COLO668 (cell line): ENCODE results near the gene DIDO1.

Experiments
- DNase-seq: peaks from one replicate; lab custom pipeline; 2025; ENCODE audit not compliant: unreplicated experiment; lab: John Stamatoyannopoulos, UW

Gene DIDO1

DNA sequence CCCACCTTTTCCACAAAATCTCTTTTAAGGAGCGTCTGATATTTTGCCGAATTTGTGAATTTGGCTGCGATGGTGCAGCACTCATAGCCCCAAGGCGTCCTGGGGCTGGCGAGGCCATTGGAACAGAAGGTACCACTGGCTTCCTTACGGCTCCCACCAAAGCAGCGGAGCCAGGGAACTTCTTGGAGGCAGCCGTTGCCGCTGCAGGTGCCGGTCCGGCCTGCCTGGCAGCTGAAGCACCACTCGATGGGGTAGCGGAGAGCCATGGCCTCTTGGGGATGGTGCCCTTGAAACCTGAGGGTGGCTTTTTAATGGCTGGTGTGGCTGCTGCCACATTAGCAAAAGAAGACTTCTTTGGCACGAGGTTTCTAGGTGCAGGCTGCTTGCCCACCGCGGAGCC is 29.8 kb downstream of the DIDO1 start:
- DNase-seq: no peak

DNA sequence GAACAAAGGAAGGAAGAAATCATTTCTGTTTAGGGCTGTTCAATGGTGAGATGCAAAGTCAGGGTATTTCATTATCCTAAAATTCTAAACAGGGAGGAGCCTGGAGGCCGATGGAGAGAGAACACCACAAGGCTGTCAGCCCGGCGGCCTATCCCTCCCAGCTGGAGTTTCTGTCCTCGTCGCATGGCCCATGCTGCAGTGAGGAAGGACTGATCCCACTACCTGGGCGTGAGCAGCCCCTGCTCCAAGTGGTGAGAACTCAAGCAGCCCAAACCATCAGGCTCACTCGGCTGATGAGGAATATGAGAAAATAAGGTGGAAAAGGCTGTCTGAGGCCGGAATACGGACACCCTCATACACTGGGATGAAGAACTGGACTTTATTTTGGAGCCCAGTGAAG is 30.8 kb downstream of the DIDO1 start:
- no peak for DNase-seq

DNA sequence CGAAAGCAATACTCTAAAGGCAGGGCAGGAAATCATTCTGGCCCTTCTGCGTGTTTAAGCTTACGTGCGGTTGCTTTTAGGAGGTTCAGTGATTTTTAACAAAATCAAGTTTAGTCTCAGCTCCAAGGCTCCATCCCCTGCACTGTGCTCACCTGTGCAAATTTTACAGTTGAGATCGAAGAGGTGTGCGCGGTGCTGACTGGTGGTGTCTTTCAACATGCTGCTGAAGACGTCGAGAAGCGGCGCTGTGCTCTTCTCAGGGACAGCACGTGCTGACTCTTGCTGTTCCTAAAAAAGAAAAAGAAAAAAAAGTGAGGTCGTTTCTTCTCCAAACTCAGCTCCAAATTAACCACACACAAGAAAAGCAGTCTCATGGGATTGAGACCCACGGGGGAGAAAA is 32.0 kb downstream of the DIDO1 start:
- no peak for DNase-seq

DNA sequence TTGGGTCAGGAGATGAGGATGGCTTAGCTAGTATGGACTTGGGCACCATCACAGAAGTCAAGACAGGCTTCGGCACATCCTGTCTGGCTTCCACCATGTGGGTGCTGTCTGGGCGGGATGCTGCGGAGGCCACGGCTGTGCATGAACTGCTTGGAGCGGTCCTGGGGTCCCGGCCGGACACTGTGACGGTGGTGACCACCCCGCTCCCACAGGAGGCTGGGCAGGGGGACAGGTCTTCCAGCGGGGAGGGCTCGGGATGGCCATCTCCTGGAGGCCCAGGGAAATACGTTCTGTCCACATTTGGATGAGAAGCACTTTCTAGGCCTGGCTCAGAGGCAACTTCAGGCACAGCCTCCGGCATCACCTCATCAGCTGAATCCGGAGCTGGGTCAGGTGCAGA is 32.6 kb downstream of the DIDO1 start:
- no peak for DNase-seq

DNA sequence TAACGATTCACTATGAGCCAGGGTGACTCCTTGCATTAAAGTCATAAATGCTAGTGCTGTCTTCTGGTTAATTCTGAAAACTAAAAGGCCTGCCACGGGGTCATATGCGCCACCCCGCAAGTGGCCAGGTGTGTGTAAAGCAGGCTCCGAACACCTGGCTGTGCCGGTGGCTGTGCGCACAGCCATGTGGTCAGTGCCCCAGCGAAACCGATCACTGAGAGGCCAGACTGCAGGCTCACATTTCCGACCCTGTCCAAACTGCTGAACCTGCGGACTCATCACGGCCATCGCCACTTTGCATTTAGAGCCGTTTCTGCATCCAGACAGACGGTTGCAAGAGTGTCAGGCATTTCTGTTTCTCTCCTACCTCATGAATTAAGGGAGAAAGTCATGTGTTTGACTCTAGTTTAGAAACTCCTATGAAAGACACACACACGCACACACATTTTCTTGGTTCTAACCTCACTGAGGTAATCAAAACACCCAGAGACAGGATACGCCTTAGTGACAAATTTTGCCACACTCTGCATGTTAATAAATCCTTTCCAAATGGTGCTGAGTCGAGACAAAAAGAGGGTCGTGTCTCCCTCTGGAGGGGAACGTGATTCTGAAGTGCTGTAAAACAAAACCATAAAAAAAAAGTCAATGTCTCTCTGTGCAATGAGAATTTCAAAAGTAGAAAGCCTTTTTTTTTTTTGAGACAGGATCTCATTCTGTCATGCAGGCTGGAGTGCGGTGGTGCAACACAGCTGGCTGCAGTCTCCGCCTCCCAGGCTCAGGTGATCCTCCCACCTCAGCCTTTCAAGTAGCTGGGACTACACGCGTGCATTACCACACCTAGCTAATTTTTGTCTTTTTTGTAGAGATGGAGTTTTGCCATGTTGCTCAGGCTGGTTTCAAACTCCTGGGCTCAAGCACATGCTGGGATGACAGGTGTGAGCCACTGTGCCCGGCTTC is 33.7 kb downstream of the DIDO1 start:
- DNase-seq: no peak

DNA sequence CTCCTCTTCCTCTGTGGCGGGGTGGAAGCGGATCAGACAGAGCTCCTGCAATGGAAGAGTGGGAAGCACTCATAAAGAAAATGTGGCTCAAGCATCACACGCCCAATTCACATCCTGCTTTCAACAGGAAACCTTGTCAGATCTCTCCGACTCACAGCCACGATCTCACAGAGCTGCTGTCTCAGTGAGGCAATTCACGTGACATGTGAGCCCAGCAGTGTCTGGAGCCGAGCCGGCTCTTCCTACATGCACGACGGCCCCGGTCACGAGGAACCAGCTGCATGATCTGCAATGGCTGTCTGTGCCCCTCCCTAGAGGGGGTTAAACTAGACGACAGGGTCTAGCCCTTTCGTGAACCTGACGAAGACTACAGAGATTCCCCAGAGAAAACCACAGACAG is 35.2 kb downstream of the DIDO1 start:
- no peak for DNase-seq

DNA sequence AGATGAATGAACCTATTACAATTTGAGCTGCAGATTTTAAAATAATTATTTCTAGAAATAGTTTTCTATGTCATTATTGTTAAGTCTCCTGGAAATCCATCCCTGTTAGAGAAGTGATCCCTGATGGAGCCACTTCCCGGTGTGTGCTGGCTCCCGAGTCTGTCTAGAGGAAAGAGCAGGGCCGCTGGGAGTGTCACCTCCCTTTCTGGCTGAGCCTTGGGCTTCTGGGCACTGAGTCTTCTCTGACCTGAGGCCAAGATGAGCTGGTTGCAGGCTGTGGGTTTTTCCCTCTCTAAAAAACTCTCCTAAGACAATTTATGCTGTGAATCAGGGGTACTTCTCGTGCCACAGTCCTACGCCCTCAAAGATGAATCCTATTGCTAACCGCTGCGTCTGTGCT is 35.9 kb downstream of the DIDO1 start:
- no peak for DNase-seq

DNA sequence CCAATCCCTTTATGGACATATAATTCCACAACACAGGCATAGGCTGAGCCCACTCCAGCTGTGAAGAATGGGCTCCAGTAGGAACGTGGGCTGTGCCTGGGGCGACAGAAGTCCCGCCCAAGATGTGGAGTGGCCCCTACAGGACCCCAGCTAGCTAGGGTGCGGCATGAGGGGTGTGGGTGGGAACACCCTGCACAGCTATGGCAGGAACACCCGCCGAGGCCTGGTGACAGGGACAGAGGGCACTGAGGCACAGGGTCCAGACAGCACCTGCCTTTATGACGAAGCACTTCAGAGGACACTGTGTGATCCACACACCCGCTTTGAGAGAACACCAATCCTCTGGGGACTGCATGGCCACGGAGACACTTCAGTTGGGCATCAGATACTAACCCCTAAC is 36.4 kb downstream of the DIDO1 start:
- DNase-seq: no peak

DNA sequence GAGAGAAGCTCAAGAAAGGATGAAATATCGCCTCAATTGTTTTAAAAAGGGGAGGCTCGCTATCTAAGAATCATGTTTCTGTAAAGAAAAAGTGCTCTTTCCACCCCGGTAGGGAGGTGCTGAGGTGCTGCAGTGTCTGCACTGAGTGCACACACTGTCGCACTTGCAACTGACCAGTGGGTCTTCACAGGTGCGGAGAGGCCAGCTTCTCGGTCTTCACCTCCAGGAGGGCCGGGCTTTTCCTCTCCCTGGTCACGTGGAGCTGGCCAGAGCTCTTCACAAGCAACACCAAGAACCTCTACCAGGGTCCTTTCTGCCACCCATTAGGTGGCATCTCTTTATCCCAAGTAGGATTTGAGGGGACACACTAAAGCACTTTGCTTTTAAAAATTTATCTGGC is 36.9 kb downstream of the DIDO1 start:
- no peak for DNase-seq

DNA sequence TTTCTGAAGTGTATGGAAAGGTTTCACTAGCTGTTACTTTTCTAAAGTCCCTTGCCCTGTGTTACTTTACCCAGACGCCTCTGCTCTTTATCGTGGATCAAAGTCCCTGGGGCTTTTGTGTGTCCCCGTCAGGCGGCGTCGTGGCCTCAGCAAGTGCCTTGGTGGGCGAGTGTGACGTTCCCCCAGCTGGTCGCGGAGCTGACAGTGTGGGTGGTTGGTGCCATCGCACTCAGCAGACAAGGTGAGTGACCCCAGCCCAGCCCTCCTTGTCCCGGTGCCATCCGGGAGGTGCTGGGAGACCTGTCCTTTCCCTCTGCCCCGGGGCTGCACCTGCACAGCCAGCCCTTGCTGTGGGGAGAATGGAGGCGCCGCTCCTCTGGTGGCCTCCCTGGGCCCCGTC is 37.4 kb downstream of the DIDO1 start:
- no peak for DNase-seq

DNA sequence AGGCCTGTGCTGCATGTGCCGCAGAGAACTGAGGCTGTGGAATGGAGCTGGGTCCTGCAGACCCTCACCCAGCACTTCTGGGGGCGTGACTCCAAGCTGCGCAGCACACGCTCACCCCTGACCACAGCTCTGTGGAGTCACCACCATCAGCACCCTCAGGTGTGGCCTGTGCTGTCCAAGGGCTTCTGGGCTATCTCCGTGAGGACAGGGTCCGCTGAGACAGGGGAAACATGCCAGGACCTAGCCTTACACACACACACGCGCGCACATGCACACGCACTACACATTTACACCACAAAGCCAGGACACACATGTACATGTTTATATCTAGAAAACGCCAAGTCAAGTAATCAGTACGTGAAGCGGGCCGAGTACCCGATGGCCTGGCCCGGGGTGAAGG is 37.9 kb downstream of the DIDO1 start:
- DNase-seq: no peak

DNA sequence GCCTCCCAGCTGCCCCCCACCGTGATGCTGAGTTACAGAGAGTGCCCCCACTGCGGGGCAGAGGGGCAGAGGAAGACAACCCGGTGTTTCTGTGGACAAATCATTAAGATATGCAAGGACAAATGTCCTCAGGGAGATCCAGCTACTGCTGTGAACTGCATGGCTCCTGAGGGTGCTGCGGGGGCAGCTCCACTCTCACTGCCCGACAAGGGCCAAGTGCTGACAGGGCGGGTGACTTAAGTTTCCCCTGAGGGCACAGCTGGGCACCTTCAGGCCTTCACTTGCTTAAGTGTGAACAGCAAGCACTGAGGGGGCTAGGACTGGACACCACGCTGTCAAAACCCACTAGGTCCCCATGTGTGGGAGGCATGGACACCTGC is 38.5 kb downstream of the DIDO1 start:
- DNase-seq: no peak

DNA sequence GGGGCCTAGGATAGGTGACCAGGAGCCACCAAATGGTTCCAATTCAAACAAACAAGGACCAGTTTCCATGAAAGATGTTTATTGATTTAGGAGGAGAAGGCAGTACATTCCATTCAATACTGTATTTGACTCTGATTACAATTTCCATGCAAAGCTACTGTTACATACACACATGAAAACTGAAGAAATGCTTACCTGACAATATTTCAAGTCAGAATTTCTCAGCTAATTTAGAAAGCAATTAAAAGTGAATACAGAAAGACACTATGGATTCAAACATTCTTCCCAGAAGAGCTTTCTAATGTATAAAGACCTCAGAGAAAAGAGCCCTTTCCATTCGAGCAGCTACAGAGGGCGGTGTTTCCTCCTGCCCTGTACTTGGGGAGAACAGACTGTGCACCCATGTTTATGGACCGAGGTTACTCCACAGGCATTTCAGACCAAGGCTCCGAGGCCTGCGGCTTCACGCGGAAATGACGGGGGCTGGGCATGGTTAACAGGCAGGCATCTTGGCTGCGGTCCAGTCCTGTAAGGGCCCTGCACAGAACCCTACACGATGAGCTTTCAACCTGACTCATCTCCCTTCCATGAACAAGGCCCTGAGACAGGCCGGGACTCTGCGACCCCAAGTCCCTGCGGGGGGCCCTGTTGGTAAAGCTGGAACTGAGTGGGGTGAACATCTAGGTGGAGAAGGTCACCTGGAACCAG is 39.0 kb downstream of the DIDO1 start:
- peak; percentile 90 for DNase-seq

DNA sequence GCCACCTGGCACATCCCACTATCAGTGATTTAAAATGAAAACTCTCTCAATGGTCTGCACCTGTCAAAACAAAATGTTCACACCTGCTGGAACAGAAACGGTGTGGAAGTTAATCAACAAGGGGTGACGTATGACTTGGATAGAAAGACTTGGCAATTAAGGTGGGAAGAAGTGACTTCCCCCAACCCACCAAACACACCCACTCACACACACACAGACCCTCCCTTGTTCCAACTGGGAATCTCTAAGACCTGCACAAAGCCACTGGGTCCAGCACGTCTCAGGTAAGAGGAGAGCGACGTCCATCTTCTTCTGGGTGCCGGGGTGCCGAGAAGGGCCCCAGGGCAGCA is 39.6 kb downstream of the DIDO1 start:
- DNase-seq: peak; percentile 68

DNA sequence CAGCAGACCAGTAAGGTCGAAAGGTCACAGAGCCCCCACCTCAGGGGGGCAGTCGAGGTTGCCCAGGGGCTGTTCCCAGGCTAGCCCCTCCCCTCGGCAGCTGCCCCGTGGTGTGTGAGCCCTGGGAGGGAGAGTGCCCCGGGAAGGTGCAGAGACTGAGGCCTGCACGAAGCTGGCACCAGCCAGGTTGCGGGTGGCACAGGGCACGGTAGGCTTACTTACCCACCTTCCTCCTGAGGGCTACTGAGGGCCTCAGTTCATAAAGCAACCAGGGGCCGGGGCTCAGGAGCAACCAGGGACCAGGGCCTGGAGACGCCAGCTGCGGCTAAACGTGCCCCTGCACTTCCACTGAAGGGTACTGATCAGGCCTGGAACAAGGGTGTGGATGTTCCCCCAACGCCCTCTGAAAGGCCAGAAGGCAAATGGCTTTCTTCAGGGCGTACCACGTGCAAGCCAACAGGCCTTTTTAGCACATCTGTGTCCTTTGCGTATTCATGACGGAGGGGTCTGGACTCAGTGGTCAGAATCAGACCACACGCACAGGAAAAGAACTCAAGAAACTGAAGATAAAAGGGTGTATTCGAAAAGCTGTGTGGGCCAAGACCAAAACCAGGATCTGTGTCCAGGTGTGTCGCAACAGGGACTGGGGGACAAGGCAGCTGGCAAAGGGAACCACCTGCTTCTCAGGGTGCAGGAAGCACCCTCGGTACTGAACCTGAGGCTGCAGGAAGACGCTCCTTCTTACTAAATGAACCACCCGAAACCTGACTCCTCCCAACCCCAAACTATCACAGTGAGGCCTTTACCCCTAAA is 40.2 kb downstream of the DIDO1 start:
- peak; percentile 83 for DNase-seq

DNA sequence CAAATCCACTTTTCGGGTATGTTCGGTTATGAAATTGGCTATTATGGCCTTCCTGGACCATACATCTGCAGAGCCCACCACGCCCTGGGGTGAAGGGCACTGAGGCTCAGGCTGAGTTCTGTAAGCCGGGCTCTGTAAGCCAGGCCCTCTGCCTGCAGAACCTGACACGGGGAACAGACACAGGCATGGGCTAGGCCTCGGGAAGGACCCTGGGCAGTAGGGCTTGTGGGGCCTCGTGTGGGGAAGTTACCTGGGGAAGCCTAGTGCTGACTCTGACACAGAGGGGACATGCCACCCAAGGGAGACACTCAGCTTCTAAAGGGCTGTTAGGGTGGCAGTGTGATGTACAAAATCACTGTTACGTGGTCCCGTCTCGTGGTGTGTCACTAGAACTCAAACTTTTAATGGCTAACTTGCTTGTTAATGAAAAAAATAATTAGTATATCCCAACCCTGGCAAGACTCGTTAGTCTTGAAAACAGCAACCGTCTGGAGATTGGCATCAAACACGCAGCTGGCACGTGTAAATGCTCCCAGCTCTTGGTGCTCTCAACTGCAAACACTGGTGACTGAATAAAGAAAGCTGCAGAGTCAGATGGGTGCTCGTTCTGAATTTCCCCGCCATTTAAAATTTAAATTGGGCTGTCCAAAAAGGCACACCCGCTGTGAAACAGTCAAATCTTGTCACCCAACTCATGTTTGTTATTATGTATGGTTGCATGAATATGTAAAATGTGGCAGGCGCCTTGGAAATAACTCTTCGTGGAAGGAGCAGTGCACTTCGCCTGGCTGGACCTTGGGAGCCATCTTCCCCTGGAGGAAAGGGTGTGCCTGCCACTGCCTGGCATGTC is 41.0 kb downstream of the DIDO1 start:
- DNase-seq: no peak

DNA sequence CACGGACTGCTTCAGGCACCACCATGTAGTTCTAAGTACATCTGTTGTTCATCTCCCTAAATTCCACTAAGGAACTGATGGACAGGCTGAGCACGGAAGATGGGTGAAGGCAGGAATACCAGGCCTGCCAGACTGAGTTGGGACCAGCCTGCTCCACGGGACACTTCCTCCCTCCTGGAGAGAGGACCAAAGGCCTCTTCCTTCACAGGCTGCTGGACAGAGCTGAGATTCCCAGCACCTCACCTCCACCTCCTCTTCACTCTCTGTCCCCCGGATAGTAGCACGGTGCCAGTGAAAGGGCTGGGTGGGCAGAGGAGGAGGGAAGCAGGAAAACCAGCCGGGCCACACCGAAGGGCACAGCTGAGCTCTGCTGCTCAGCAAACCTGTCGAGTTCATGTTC is 41.7 kb downstream of the DIDO1 start:
- no peak for DNase-seq

DNA sequence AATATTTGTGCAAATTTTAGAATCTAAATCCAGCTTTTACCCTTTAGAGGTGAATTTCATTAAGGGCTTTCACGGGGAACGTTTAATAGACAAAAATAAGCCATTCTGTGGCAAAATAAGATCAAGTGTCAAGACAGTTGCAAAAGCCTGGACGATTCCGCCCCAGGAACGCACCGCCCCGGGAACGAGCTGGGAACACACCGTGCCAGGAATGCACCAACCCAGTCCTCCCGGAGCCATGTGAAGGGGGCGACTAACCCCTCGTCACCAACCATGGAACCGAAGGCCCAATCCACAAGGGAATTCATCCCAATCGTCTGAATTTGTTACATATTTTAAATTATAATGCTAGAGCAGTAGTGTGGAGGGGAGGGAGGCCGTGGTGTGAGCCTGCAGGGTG is 43.9 kb downstream of the DIDO1 start:
- DNase-seq: no peak

DNA sequence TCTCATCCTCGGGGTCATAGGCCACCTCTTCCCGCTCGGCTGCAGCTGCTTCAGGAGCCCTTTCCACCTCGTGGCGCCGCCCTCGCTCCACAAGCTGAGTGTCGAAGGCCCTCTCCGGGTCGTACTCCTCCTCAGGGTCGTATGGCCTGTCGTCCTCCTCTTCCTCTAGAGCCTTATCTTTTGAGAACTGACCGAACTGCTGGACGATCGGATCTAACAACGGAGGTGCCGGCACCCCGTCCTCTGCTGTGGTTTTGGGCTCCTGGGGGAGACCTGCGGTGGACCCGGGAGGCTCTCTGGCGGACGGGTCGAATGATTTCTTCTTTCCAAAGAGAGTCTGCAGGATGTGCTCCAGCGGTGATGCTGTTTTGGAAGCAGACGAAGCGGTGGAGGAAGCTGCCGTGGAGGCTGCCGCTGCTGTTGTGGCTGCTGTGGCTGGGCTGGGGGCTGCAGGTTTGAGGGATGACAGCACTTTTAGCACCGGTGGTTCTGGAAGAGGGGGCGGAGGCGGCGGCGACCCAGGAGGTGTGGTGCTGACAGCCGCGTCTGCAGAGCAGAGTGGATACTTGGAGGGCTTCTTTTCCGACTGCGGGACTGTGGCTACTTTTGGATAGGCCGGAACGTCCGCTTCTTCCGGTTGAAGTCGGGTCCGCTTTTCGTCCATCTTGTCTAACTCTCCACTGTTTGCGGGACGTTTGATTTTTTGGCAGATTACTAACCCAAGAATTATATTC is 44.5 kb downstream of the DIDO1 start:
- no peak for DNase-seq
